Measurements from ENCODE around the gene AREL1. TPM values are rescaled to one million over a fixed set of nuclear protein-coding genes. Genes with fewer than 3 reads are reported as not detected.

AREL1 gene
- total and polyA plus RNA-seq, 2 of the 8 experiments (the other 6 are each of a cell fraction or from before 2014, with no cell fraction given) = 31.4 to 49.1 TPM

GRCh38 chr14:74697543-74697942 lies 15.3 kb downstream of the AREL1 start (continued):
- TF ChIP-seq CHD7 (IDR thresholded peaks at IDR 0.05; ENCODE audit: insufficient replicate concordance, low read length) (no peak), SRF (IDR thresholded peaks at IDR 0.05; ENCODE audit: low read depth, low read length) (no peak), BCL11A (IDR thresholded peaks at IDR 0.05; ENCODE audit: low read depth in 2 of 2, low read length in 2 of 2) (no peak), BACH1 (IDR thresholded peaks at IDR 0.05; ENCODE audit: low read length) (no peak), USF2 (IDR thresholded peaks at IDR 0.05; ENCODE audit: low read length) (no peak), MAFK (IDR thresholded peaks at IDR 0.05; ENCODE audit: low read depth, low read length) (no peak), TCF12 (IDR thresholded peaks at IDR 0.05; ENCODE audit: low read depth, low read length) (no peak), TEAD4 (IDR thresholded peaks at IDR 0.05; ENCODE audit: low read depth, low read length) (no peak), ATF3 (IDR thresholded peaks at IDR 0.05; ENCODE audit: insufficient read depth, low read depth, low read length) (no peak), ZNF274 (IDR thresholded peaks at IDR 0.05; ENCODE audit: borderline replicate concordance, extremely low read depth, low read length) (no peak), JUN (IDR thresholded peaks at IDR 0.05; ENCODE audit: low read depth, low read length) (no peak)
